GM12801 (cell line): ENCODE data around the gene AGBL4.

Experiments
- CTCF ChIP-seq: IDR thresholded peaks from one replicate; pipeline ENCODE4 v1.5.1; 2011; ENCODE audit warnings: control low read depth; ENCODE audit not compliant: insufficient read length; ENCODE audit errors: extremely low read depth

The AGBL4 gene

GRCh38 chr1:49102752-49103151, 921.0 kb downstream of the AGBL4 start:
- no peak for TF ChIP-seq CTCF

GRCh38 chr1:49098866-49099265, 924.9 kb downstream of the AGBL4 start:
- TF ChIP-seq CTCF: no peak

GRCh38 chr1:49086327-49086726, 937.4 kb downstream of the AGBL4 start:
- no peak for TF ChIP-seq CTCF

GRCh38 chr1:49085079-49085478, 938.7 kb downstream of the AGBL4 start:
- TF ChIP-seq CTCF: no peak

- TF ChIP-seq CTCF: no peak
Measured at GRCh38 chr1:49060766-49061165, 963.0 kb downstream of the AGBL4 start.

- TF ChIP-seq CTCF: no peak
Measured at GRCh38 chr1:49059087-49059486, 964.7 kb downstream of the AGBL4 start.

- no peak for TF ChIP-seq CTCF
Measured at GRCh38 chr1:49052102-49052501, 971.7 kb downstream of the AGBL4 start.

GRCh38 chr1:49051647-49052046, 972.1 kb downstream of the AGBL4 start:
- TF ChIP-seq CTCF: no peak
